Suprapubic skin (tissue), 4 donors: Measurements from ENCODE around the gene FABP7. TPM values are rescaled to one million over a fixed set of nuclear protein-coding genes. Genes with fewer than 3 reads are reported as not detected.

Experiments
- DNase-seq, 2 donors: peaks; one replicate each; pipeline ENCODE4 v3.0.0-alpha.2; 2019; ENCODE audit warnings: low spot score in 2 of 2
- H3K27ac ChIP-seq: fragments of 200-600 bp; sonication (generic); one replicate; pipeline ENCODE4 v1.5.1; 2019
- H3K27me3 ChIP-seq: fragments of 200-600 bp; sonication (generic); one replicate; pipeline ENCODE4 v1.5.1; 2019
- H3K36me3 ChIP-seq: fragments of 200-600 bp; sonication (generic); one replicate; pipeline ENCODE4 v1.5.1; 2019
- H3K4me1 ChIP-seq: fragments of 200-600 bp; sonication (generic); one replicate; pipeline ENCODE4 v1.5.1; 2019
- H3K4me3 ChIP-seq: fragments of 200-600 bp; sonication (generic); one replicate; pipeline ENCODE4 v1.5.1; 2019; ENCODE audit warnings: mild to moderate bottlenecking
- H3K9me3 ChIP-seq: fragments of 200-600 bp; sonication (generic); one replicate; pipeline ENCODE4 v1.5.1; 2019
- EP300 ChIP-seq: sonication (generic); formaldehyde crosslinking; IDR thresholded peaks from one replicate; pipeline ENCODE4 v1.6.1; 2017; ENCODE audit warnings: antibody characterized with exemption
- POLR2A ChIP-seq, 2 donors: fragments of 450-650 bp; IDR thresholded peaks; one replicate each; pipeline ENCODE4 v1.6.1; 2017; ENCODE audit warnings: antibody characterized with exemption in 2 of 2, mild to moderate bottlenecking in 2 of 2, moderate library complexity in 2 of 2
- POLR2AphosphoS5 ChIP-seq, 3 donors: sonication (generic); formaldehyde crosslinking; IDR thresholded peaks; one replicate each; pipeline ENCODE4 v1.6.1; 2017; ENCODE audit warnings: antibody characterized with exemption in 3 of 3
- WGBS: methylation state at CpG from one replicate; pipeline ENCODE4 v1.1.5; 2018; 5-methylcytosine and 5-hydroxymethylcytosine counted together
- total RNA-seq, 4 donors: library from RNA; depleted of rRNA; stranded (reverse); fragments of >200 nt; gene quantifications; one replicate each; pipeline ENCODE4 v1.1.0, GENCODE V29; 2016
- TF ChIP-seq, protein P1 (sequence below), 2 donors: fragments of 200-600 bp in 1 of 2; fragments of 450-650 bp in 1 of 2; sonication (generic) in 1 of 2; IDR thresholded peaks; one replicate each; pipeline ENCODE4 v1.5.1; 2016 to 2019; ENCODE audit warnings: antibody characterized with exemption in 2 of 2, mild to moderate bottlenecking in 1 of 2, moderate library complexity in 1 of 2

The FABP7 gene
- total RNA-seq, 4 donors from 2014 or later = 11.8 to 35.6 (median 22.9) TPM

GRCh38 chr6:122789182-122790027 lies 9.9 kb downstream of the FABP7 start, which contains the start of gene SMPDL3A:
Gene SMPDL3A, plus strand, starts transcription at chr6:122789258. Its CDS starts 89 bp downstream, at chr6:122789347.
- Histone ChIP-seq H3K4me3 (peak within 1 kb of the TSS; percentile 77), H3K27ac (peak within 1 kb of the TSS; percentile 97), H3K9me3 (no peaks in the 10 kb centered on the region), H3K36me3 (no peaks in the 10 kb centered on the region), H3K4me1 (peaks cover 42% of the 10 kb centered on the region), H3K27me3 (no peaks in the 10 kb centered on the region)
- DNase-seq = peak; percentile 84
- TF ChIP-seq EP300 (no peak), POLR2AphosphoS5 (IDR thresholded peaks at IDR 0.05) (peak in 1 of 3 donors; percentile 27), POLR2A (IDR thresholded peaks at IDR 0.05) (peak in 1 of 2 donors; percentile 47)
- TF ChIP-seq, protein P1, sequence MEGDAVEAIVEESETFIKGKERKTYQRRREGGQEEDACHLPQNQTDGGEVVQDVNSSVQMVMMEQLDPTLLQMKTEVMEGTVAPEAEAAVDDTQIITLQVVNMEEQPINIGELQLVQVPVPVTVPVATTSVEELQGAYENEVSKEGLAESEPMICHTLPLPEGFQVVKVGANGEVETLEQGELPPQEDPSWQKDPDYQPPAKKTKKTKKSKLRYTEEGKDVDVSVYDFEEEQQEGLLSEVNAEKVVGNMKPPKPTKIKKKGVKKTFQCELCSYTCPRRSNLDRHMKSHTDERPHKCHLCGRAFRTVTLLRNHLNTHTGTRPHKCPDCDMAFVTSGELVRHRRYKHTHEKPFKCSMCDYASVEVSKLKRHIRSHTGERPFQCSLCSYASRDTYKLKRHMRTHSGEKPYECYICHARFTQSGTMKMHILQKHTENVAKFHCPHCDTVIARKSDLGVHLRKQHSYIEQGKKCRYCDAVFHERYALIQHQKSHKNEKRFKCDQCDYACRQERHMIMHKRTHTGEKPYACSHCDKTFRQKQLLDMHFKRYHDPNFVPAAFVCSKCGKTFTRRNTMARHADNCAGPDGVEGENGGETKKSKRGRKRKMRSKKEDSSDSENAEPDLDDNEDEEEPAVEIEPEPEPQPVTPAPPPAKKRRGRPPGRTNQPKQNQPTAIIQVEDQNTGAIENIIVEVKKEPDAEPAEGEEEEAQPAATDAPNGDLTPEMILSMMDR (IDR thresholded peaks at IDR 0.05) = peak in 1 of 2 donors; percentile 15
- WGBS = under 1% methylated on average over 61 of the region's 71 CpGs

- Histone ChIP-seq H3K36me3 (no peaks in the 10 kb centered on the region), H3K4me1 (peaks cover 42% of the 10 kb centered on the region), H3K27ac (peak overlapping the region; percentile 97), H3K27me3 (no peaks in the 10 kb centered on the region), H3K4me3 (peak overlapping the region; percentile 77), H3K9me3 (no peaks in the 10 kb centered on the region)
- 2% methylated on average over 14 of the region's 14 CpGs for WGBS
- TF ChIP-seq EP300 = no peak
- no peak for TF ChIP-seq POLR2AphosphoS5 (IDR thresholded peaks at IDR 0.05)
- TF ChIP-seq, protein P1 (IDR thresholded peaks at IDR 0.05) = no peak
- no peak for TF ChIP-seq POLR2A (IDR thresholded peaks at IDR 0.05)
- no peak for DNase-seq
These were observed 10.5 kb downstream of the FABP7 start for GRCh38 chr6:122790028-122790422.

- no peaks in the 10 kb centered on the region for H3K27me3 ChIP-seq
- H3K27ac ChIP-seq = peak overlapping the region; percentile 97
- no peaks in the 10 kb centered on the region for H3K9me3 ChIP-seq
- 29% methylated on average over 14 of the region's 14 CpGs for WGBS
- peak overlapping the region; percentile 77 for H3K4me3 ChIP-seq
- H3K4me1 ChIP-seq = peaks cover 42% of the 10 kb centered on the region
- no peak for DNase-seq
- no peaks in the 10 kb centered on the region for H3K36me3 ChIP-seq
- peak in 1 of 3 donors; percentile 16 for TF ChIP-seq POLR2AphosphoS5 (IDR thresholded peaks at IDR 0.05)
- TF ChIP-seq, protein P1 (IDR thresholded peaks at IDR 0.05) = no peak
These were observed 11.2 kb downstream of the FABP7 start for GRCh38 chr6:122790423-122791309.

DNA sequence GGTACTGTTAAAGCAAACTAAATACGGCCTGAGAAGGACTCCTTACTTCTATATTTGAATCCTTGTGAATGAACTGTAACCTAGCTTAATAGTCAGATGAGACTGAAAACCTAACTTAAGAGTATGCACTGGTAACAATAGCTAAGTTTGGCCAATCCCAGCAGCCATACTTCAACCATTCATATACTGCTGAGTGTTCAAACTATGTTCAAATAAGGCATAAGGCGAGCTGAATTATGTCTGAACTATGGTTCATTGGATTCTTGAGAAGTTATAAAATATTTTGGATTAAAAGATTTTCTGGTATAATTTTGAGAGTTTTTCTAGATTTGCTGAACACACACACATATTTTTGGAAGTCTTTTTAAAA lies 11.8 kb downstream of the FABP7 start:
- peak overlapping the region; percentile 97 for H3K27ac ChIP-seq

More for the DNA sequence above, 11.8 kb downstream of the FABP7 start:
- Histone ChIP-seq H3K27me3 (no peaks in the 10 kb centered on the region), H3K4me3 (peak overlapping the region; percentile 77), H3K4me1 (peaks cover 42% of the 10 kb centered on the region), H3K9me3 (no peaks in the 10 kb centered on the region), H3K36me3 (no peaks in the 10 kb centered on the region)
- WGBS = 71% methylated on average over 2 of the region's 2 CpGs
- DNase-seq = no peak
- TF ChIP-seq, protein P1 (IDR thresholded peaks at IDR 0.05) = no peak
- TF ChIP-seq POLR2AphosphoS5 (IDR thresholded peaks at IDR 0.05) (no peak), EP300 (no peak), POLR2A (IDR thresholded peaks at IDR 0.05) (no peak)
